Cardiac fibroblast (primary cell): ENCODE data around the gene MYOCD.
A peak's percentile ranks its signal among the peaks of the same experiment; 100 is the strongest.

Experiments
- DNase-seq, 2 donors: peaks; one replicate each; pipeline versions ENCODE4 v3.0.0 to v3.0.0-alpha.2; 2010; ENCODE audit warnings: low read depth in 2 of 2
- H3K4me3 ChIP-seq, 2 donors: replicated peaks in 1 of 2; 1 replicate in 1 of 2; 2 replicates in 1 of 2; pipeline ENCODE4 v1.5.1; 2011; ENCODE audit warnings: low read depth in 2 of 2, low read length in 2 of 2, mild to moderate bottlenecking in 2 of 2, moderate library complexity in 1 of 2
- CTCF ChIP-seq: IDR thresholded peaks from one replicate; pipeline ENCODE4 v1.5.1; 2011; ENCODE audit warnings: low read depth, mild to moderate bottlenecking, low read length, inconsistent platforms

Gene MYOCD

GRCh38 chr17:12789481-12790248 lies 124.0 kb downstream of the MYOCD start, which contains the start of gene ARHGAP44:
TSS of gene ARHGAP44 (plus strand) at chr17:12789498. CDS start at chr17:12789839, 341 bp downstream.
- no peak for TF ChIP-seq CTCF
- peak; percentile 11 to 75 for DNase-seq
- peak within 1 kb of the TSS; percentile 54 to 66 for H3K4me3 ChIP-seq

GRCh38 chr17:12790249-12791106 lies 124.8 kb downstream of the MYOCD start:
- no peak for DNase-seq
- TF ChIP-seq CTCF: no peak
- peak overlapping the region; percentile 54 to 66 for H3K4me3 ChIP-seq

GRCh38 chr17:12794919-12795532 lies 129.3 kb downstream of the MYOCD start:
- H3K4me3 ChIP-seq: no peak overlapping the region
- DNase-seq: no peak
- TF ChIP-seq CTCF: no peak

GRCh38 chr17:12800855-12801365 lies 135.2 kb downstream of the MYOCD start:
- no peak overlapping the region for H3K4me3 ChIP-seq
- no peak for DNase-seq
- no peak for TF ChIP-seq CTCF

- H3K4me3 ChIP-seq: no peak overlapping the region
- no peak for DNase-seq
- TF ChIP-seq CTCF: no peak
These were observed 140.9 kb downstream of the MYOCD start for GRCh38 chr17:12806630-12807029.

- H3K4me3 ChIP-seq: no peak overlapping the region
- TF ChIP-seq CTCF: no peak
- DNase-seq: no peak
These were observed 143.0 kb downstream of the MYOCD start for GRCh38 chr17:12808723-12809122.
